Measurements from ENCODE around the gene PPP2R5D.
A peak's percentile ranks its signal among the peaks of the same experiment; 100 is the strongest.

Gene PPP2R5D

DNA sequence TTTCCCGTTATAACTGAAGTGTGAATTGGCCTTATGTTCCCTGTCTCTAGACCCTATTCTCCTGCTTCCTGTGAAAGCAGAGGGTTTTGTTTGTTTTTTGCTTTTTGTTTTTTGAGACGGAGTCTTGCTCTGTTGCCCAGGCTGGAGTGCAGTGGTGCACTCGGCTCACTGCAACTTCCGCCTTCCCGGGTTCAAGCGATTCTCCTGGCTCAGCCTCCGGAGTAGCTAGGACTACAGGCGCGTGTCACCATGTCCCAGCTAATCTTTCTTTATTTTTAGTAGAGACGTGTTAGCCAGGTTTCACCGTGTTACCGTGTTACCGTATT, 24.5 kb upstream of the PPP2R5D start:
- Histone ChIP-seq H3K4me1 (ENCODE audit: low read length) (no peaks in the 10 kb centered on the region), H3K9me3 (replicated peaks; ENCODE audit: insufficient read depth, low read length) (no peaks in the 10 kb centered on the region), H3F3A (ENCODE audit: insufficient read depth, low read length) (no peaks in the 10 kb centered on the region; the same call in 1 of the 2 replicates), H3K9ac (ENCODE audit: low read length) (no peak overlapping the region), H3K27ac (ENCODE audit: low read length) (no peak overlapping the region), H3K4me3 (ENCODE audit: low read length) (peak overlapping the region; percentile 66; the same call in 1 of the 2 replicates), H3K9me2 (replicated peaks; ENCODE audit: insufficient read depth, low read length) (no peaks in the 10 kb centered on the region), H3K27me3 (replicated peaks; ENCODE audit: insufficient read depth, low read length) (no peaks in the 10 kb centered on the region), H3K79me2 (ENCODE audit: low read length) (no peaks in the 10 kb centered on the region), H3K4me2 (ENCODE audit: low read depth, low read length) (peak overlapping the region; percentile 77; the same call in 1 of the 2 replicates), H4K20me1 (ENCODE audit: insufficient read depth, low read length) (no peaks in the 10 kb centered on the region), H2AFZ (ENCODE audit: low read length) (peak overlapping the region; percentile 49; the same call in 1 of the 2 replicates), H3K36me3 (replicated peaks; ENCODE audit: insufficient read depth, low read length) (no peaks in the 10 kb centered on the region)
- TF ChIP-seq, protein P1, sequence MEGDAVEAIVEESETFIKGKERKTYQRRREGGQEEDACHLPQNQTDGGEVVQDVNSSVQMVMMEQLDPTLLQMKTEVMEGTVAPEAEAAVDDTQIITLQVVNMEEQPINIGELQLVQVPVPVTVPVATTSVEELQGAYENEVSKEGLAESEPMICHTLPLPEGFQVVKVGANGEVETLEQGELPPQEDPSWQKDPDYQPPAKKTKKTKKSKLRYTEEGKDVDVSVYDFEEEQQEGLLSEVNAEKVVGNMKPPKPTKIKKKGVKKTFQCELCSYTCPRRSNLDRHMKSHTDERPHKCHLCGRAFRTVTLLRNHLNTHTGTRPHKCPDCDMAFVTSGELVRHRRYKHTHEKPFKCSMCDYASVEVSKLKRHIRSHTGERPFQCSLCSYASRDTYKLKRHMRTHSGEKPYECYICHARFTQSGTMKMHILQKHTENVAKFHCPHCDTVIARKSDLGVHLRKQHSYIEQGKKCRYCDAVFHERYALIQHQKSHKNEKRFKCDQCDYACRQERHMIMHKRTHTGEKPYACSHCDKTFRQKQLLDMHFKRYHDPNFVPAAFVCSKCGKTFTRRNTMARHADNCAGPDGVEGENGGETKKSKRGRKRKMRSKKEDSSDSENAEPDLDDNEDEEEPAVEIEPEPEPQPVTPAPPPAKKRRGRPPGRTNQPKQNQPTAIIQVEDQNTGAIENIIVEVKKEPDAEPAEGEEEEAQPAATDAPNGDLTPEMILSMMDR (IDR thresholded peaks at IDR 0.05; ENCODE audit: low read length): no peak
- no peak for TF ChIP-seq EZH2 (optimal IDR thresholded peaks at IDR 0.05; ENCODE audit: low read depth, low read length)
- no peak for TF ChIP-seq EZH2phosphoT487 (IDR thresholded peaks at IDR 0.05; ENCODE audit: low read length)
- no peak for DNase-seq

DNA sequence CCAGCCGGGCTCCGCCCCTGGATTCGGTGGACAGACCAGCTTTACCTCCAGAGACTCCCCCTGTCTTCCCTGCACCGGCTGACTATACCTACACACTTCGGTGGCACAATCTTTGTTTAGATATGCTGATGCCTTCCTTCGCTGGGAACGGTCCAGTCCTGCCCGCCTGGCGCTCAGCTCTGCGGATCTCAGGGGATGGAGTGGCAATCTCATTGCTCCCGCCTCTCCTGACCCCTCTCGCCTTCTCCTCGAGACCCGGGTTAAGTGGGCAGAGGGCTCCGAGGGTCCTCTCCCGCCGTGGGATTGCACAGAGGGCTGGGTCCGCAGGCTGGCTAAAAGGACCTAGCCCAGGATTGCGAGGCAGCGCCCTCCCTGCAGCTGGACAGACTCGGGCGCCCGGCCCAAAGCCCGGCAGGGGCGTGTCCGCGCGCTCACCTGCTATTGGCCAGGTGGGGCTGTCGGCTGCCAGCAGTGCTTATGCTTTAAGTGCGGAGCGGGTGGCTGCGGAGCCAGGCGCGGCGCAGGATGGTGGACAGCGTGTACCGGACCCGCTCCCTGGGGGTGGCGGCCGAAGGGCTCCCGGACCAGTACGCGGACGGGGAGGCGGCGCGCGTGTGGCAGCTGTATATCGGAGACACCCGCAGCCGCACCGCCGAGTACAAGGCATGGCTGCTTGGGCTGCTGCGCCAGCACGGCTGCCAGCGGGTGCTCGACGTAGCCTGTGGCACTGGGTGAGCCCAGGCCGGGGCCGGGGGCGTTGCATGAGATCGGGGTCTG, 23.9 kb upstream of the PPP2R5D start, which contains the start of gene GNMT:
Gene GNMT (plus strand): TSS at position 512 of the 777 bp plus-strand sequence. CDS start 14 bp downstream, at position 526.
- peak within 1 kb of the TSS; percentile 49 for H2AFZ ChIP-seq (ENCODE audit: low read length)
- no peaks in the 10 kb centered on the region for H3K36me3 ChIP-seq (replicated peaks; ENCODE audit: insufficient read depth, low read length)
- peak within 1 kb of the TSS; percentile 77 for H3K4me2 ChIP-seq (ENCODE audit: low read depth, low read length)
- no peaks in the 10 kb centered on the region; the same call in 1 of the 2 replicates for H3F3A ChIP-seq (ENCODE audit: insufficient read depth, low read length)
- H3K4me3 ChIP-seq (ENCODE audit: low read length): peak within 1 kb of the TSS; percentile 66
- H3K9me2 ChIP-seq (replicated peaks; ENCODE audit: insufficient read depth, low read length): no peaks in the 10 kb centered on the region
- no peak for TF ChIP-seq EZH2 (optimal IDR thresholded peaks at IDR 0.05; ENCODE audit: low read depth, low read length)
- no peak for TF ChIP-seq EZH2phosphoT487 (IDR thresholded peaks at IDR 0.05; ENCODE audit: low read length)
- TF ChIP-seq, protein P1 (IDR thresholded peaks at IDR 0.05; ENCODE audit: low read length): no peak
- H3K4me1 ChIP-seq (ENCODE audit: low read length): no peaks in the 10 kb centered on the region
- no peaks in the 10 kb centered on the region for H3K79me2 ChIP-seq (ENCODE audit: low read length)
- H3K9me3 ChIP-seq (replicated peaks; ENCODE audit: insufficient read depth, low read length): no peaks in the 10 kb centered on the region
- no peak within 1 kb of the TSS for H3K27ac ChIP-seq (ENCODE audit: low read length)
- no peaks in the 10 kb centered on the region for H3K27me3 ChIP-seq (replicated peaks; ENCODE audit: insufficient read depth, low read length)
- DNase-seq: peak; percentile 51
- peak within 1 kb of the TSS; percentile 14; the same call in 1 of the 2 replicates for H3K9ac ChIP-seq (ENCODE audit: low read length)
- no peaks in the 10 kb centered on the region for H4K20me1 ChIP-seq (ENCODE audit: insufficient read depth, low read length)

DNA sequence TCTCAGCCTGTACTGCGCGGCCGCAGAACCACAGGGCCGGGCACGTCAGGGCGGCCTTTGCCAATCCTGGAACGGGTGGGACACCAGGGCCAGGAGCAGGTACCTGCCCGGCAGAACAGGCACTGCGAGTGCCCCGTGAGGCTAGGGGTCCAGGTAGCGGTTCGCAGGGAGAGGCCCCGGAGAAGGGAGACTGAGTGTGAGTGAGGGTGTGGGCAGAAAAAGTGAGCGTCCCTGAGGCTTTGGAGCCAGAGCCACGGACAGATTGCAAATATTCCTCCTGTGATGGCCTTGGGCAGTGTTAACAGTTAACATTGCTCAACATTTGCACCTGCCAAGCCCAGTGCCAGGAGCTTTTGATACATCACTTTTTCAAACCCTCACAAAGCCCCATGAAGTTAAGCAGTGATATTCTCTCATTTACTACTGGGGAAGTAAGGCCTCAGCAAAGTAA, 23.3 kb upstream of the PPP2R5D start:
- Histone ChIP-seq H3K27ac (ENCODE audit: low read length) (no peak overlapping the region), H3F3A (ENCODE audit: insufficient read depth, low read length) (no peaks in the 10 kb centered on the region; the same call in 1 of the 2 replicates), H4K20me1 (ENCODE audit: insufficient read depth, low read length) (no peaks in the 10 kb centered on the region), H3K9me2 (replicated peaks; ENCODE audit: insufficient read depth, low read length) (no peaks in the 10 kb centered on the region), H3K4me1 (ENCODE audit: low read length) (no peaks in the 10 kb centered on the region), H3K4me2 (ENCODE audit: low read depth, low read length) (peak overlapping the region; percentile 77), H3K4me3 (ENCODE audit: low read length) (peak overlapping the region; percentile 66), H3K27me3 (replicated peaks; ENCODE audit: insufficient read depth, low read length) (no peaks in the 10 kb centered on the region), H3K36me3 (replicated peaks; ENCODE audit: insufficient read depth, low read length) (no peaks in the 10 kb centered on the region), H3K79me2 (ENCODE audit: low read length) (no peaks in the 10 kb centered on the region), H3K9ac (ENCODE audit: low read length) (no peak overlapping the region), H2AFZ (ENCODE audit: low read length) (peak overlapping the region; percentile 49), H3K9me3 (replicated peaks; ENCODE audit: insufficient read depth, low read length) (no peaks in the 10 kb centered on the region)
- no peak for TF ChIP-seq EZH2phosphoT487 (IDR thresholded peaks at IDR 0.05; ENCODE audit: low read length)
- TF ChIP-seq, protein P1 (IDR thresholded peaks at IDR 0.05; ENCODE audit: low read length): no peak
- no peak for TF ChIP-seq EZH2 (optimal IDR thresholded peaks at IDR 0.05; ENCODE audit: low read depth, low read length)
- no peak for DNase-seq

Measured in MM.1S (cell line).